Lung microvascular endothelial cell (primary cell): Measurements from ENCODE around the gene MEIS1. TPM values are rescaled to one million over a fixed set of nuclear protein-coding genes. Genes with fewer than 3 reads are reported as not detected.

Experiments used
- DNase-seq, 2 donors: peaks; one replicate each; pipeline versions ENCODE4 v3.0.0 to v3.0.0-alpha.2; 2010; ENCODE audit warnings: low read depth in 2 of 2
- total RNA-seq: library from RNA; depleted of rRNA; stranded (reverse); fragments of >200 nt; gene quantifications from 2 replicates; pipeline ENCODE4 v1.2.1, GENCODE V29; 2014

The MEIS1 gene
- total RNA-seq, 1 donor from 2014 or later, result 8.9 TPM

DNA sequence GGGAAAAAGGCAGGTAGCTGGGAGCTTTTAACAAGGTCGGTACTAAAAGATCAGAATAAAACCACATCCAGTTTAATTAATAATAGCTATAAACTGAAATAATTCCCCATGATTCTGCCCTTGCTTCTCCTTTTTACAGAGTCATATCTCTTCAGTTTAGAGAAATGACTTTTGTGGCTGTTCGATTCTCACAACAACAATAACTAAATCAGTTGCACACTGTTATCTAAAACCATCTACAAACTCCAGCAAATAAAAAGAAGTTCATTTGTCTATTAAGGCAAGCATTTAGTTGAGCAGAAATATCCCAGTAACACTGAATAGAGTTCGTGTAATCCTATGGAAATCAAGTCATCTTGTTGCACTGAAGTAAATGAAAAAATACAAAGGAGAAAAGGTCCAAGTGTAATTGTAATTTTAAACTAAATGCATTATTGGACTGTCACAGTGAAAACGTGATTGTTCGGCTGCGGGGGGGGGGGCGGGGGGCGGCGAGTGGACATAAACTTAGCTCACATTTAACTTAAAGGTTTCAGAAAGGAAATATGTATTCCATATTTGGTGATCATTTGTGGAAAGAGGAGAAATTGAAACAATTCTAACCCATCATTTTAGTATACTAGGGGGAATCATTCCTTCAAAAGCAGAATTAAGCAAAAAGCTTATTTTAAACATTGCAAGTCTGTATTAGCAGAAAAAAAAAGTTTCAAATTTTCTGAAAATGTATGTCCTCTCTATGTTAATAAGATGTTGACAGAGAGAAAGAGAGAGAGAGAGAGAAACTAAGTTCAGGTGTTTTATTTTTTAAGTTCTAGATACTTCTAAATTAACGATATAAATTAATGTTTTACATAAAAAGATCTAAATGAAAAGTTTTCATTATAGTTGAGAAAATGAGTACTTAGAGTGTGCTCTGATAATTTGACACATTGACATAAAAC is 144.5 kb downstream of the MEIS1 start:
- DNase-seq, result no peak

- no peak for DNase-seq
These were observed 145.5 kb downstream of the MEIS1 start for GRCh38 chr2:66580166-66581049.

- no peak for DNase-seq
These were observed 146.6 kb downstream of the MEIS1 start for GRCh38 chr2:66581339-66582103.

DNA sequence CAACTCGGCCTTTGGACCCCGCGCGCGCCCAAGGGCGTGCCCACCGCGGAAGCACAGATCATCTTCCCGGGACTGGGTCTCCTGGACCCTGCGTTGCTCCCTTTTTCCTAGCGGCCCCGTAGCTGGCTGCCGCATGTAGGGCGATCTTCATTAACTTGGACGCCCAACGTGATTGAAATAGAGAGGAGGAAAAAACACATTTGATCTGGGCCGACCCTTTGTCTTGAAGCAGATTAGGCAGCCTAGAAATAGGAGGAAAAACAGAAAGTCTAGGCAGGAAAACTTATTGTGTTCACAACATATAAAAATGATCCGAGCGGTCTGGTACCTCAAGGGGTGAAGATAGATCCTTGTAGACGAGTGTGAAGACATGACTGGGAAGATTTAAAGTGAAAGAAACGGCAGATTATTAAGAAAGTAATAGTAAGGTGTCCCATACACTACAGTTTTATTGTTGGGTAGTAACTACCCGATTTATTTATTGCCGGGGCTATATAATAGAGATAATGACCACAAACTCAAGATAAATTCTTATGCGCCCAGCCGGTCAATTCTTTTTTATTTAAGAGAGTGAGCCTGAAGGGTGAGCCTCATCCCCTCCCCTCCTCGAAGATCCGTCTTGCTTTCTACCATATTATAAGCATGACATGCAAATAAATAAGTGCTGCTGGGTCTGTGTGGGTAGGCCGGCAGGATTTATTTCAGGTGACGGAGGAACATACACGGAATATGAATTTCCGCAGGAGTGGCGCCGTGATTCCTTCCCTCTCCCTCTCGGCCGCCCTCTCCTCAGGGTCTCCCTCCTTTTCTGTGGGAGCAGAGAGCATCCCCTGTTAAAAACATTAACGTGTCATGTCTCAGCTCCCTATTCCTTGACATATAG is 147.4 kb downstream of the MEIS1 start:
- DNase-seq, result no peak

GRCh38 chr2:66582987-66583880 is 148.3 kb downstream of the MEIS1 start:
- no peak for DNase-seq

DNA sequence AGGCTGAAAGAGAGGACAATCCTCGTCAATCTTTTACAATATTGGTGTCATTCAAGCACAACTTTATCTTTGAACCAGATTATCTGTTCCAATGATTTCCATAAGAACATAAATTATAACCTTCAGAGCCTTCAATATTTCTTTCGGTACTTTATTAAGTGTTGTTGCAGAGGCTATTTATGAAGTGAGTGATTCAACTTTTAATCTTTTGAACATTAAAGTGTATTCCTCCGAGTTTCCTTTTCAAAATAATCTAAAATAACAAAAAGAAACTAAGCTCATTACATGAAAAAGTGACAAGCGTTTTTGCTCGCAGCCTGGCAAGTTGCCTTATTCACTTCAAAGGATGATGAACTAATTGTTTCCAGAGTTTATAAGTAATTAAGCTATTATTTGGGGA is 149.0 kb downstream of the MEIS1 start:
- no peak for DNase-seq

- DNase-seq, result no peak
These were observed 150.7 kb downstream of the MEIS1 start for GRCh38 chr2:66585587-66585986.

- DNase-seq, result no peak
These were observed 152.3 kb downstream of the MEIS1 start for GRCh38 chr2:66587216-66587615.

- no peak for DNase-seq
These were observed 159.1 kb downstream of the MEIS1 start for GRCh38 chr2:66594001-66594400.

GRCh38 chr2:66595556-66595955 is 160.6 kb downstream of the MEIS1 start:
- no peak for DNase-seq

GRCh38 chr2:66596256-66596655 is 161.3 kb downstream of the MEIS1 start:
- DNase-seq, result no peak

- DNase-seq, result no peak
These were observed 166.7 kb downstream of the MEIS1 start for GRCh38 chr2:66601624-66602023.

DNA sequence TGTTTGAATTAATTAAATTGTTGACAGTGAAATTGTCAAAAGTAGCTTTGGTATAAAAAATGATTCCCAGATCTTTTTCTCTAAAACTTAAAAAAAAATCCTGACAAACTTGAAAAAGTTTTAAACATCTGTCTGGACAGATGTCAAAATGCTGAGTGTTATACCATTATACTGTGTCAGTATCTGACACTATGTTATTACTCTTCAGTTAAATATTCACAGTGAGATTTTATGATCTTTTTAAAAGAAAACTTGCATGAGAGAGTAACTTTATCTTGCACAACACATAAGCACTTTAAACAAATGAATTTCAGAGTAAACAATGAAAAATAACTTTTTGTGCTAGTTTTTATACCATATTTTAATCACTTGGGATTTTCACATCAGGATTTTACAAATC is 167.4 kb downstream of the MEIS1 start:
- no peak for DNase-seq

GRCh38 chr2:66604326-66604725 is 169.4 kb downstream of the MEIS1 start:
- DNase-seq, result no peak

DNA sequence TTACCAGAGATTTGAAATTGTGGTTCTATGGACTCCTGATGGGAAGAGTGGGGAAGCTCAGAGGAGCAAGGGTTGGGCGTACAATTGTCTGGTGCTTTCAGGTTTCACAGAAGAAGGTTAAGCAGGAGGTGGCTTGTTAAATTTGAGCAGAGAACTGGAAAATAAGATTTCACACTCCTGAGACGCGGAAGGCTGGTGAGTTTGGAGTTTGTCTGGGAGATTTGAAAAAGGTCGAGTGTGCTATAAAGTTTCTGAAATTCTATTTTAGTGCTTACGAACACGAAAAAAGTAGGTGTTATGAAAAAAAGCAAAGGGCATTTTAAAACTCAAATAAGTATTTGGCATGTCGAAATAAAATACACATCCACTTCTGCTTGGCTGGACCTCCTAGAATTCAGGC is 170.1 kb downstream of the MEIS1 start:
- no peak for DNase-seq

DNA sequence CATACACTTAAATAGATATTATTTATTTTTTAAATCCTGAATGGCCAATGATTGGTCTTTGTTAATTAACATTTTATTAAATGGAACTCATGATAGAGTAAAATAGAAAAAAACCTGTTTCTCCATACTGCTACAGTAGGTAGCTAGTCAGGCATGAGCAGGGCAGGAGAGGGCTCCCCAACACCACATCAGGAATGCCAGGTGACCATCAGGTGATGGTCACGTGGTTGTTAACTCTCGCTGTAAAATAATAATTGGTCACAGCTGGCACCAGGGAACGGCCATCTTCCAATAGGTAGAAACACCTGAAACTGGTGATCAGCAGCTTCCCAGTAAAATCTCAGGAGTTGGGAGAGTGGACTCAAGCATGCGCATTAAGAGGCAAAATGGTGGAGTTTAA is 172.2 kb downstream of the MEIS1 start:
- DNase-seq, result no peak
